ENCODE data around the gene PHLDA3.
"Not testable (repeated sequence)": the region's sequence is repeated elsewhere in the genome, so short reads cannot be mapped to it uniquely, and the experiment has no call there.

The PHLDA3 gene

DNA sequence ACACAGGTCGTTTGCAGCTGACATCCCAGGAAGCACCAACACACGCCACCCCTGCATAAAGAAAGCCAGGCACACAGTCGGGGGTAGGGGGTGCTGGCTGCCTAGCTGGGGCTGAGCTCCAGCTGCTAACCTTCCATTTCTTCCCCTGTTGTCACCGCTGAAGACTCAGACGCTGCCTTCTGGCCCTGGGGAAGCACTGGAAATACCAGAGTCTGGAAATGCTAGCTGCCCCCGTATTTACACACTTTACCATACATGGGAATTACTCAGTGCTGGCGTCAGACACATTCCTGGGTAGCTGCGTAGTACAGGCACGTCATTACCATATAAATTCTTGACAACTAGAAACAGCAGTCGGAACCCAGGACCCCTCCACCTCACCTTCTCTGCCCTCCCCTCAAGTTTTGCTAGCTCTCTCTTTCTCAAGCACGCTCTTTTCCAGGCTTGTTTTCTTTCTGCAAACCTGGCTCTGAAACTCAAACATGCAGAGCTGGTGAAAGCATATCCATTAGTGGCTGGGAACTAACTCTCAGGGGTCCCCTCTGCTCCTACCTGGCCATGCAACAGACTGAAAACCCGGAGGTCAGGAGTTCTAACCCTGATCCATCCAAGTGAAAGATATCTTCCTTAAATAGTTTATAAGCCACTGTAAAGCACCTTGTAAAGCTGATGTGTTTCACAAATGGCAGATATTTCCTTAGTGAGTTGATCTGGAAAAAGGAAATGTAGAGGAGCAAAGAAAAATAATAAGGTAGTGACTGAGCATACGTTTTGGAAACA, 34.6 kb upstream of the PHLDA3 start:
- no peak for DNase-seq

DNA sequence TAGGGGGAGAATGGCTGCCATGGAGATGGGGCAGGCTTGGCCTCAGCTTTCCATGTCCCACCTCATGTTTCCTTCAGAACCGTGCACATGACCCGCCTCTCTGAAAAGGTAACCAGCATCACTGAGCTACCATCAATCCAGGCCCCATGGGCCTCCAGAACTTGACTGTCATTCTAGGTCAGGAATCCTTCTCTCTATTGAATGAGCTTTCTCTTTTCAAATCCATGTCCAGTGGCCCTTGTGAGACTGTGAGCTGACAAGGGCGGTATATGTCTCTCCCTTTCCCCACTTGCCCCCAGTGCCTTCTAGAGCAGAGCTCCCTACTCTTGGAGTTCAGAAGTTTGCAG, 33.5 kb upstream of the PHLDA3 start:
- no peak for DNase-seq

DNA sequence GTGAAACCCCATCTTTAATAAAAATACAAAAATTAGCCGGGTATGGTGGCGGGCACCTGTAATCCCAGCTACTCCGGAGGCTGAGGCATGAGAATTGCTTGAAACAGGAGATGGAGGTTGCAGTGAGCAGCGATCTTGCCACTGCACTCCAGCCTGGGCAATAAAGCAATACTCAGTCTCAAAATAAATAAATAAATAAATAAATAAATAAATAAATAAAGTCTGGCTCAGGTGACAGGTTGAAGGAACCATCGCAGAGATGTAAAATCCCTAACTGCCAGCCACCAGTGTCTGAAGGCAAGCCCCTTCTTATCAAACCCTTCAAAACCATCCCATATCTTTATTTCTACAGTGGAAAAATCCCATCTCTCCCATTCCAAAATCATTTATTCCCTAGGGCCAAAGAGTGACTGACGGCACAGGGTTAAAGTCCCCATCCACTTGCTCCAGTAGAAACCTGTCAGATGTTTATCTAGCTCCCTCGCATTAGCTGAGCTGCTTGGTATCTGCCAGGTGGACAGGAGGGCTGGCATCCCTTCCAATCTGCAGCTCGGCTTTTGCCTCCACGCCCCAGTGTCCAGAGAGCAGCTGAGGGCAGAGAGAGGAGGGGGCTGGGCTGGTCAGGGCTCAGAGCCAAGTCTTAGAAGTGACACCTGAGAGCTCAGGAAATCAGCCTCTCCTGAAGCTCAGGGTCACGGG, 33.0 kb upstream of the PHLDA3 start:
- DNase-seq = no peak

DNA sequence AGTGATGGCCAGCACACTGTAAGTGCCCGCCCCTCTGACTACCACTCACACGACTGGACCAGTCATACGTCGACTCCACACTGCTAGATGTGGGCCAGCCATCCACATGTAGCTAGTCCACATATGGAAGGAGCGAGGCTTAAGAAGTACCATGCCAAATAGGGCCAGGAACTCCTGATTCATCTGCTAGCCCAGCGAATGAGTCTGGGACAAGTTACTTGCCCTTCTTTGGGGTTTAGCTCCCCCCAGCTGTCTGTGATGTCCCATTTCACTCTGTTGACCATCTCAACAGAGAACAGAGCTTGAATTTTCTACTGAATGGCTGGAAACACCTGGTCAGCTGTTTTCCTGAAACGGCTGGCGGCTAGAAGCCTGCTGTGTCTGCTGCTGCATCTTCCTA, 32.2 kb upstream of the PHLDA3 start:
- DNase-seq = no peak

DNA sequence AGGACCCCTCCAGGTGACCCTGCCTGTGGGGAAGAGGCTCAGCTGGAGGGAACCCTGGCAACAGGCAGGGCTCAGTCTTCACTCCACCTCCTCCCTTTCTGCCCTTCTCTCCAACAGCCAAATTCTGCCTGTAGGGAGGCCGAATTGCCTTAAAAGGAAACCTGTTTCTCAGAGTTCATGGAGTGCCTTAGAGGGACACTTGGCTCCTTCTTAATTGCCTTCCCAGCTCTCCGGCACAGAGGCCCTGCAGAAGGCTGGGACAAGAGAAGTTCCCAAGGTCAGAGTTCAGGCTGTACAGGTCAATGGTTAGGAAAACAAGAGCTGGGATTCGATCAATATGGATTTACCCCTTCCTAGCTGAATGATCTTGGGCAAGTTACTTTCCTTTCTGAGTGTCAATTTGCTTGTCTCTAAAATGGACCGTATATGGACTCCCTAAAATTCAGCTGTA, 31.7 kb upstream of the PHLDA3 start:
- no peak for DNase-seq

DNA sequence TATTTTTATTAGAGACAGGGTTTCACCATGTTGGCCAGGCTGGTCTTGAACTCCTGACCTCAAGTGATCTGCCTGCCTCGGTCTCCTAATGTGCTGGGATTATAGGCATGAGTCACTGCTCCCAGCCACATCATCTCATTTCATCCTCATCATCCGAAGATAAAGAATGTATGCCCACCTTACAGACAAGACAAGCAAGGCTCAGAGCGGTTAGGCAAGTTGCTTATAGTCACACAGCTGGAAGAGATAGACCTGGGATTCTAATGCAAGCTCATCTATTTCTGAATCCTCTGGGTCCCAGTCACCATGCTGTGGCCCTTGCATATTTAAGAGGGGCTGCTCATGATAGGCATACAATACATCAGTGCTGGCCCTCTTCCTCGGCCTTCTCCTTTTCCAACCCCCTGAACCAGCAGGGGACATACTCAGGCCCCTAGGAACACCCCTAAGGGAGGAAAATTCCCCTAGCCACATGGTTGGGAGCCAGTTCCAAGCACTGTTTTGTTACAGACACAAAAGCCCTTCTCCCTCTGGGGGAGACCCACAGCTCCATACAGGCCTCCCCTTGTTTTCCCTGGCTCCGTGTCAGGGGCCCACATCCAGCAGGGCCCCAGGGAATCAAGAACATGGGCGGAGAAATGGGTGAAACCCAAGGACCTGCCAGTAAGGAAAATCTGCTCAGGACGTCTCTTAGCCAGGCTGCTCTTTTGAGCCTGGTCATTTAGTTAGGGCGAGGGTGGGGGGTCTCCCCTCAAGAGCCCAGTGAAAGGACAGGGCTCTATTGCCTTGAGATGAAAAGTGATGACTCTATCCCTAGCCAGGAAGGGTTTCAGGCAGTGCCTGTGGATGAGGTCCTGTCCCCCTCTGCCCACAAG, 31.0 kb upstream of the PHLDA3 start:
- DNase-seq = no peak

DNA sequence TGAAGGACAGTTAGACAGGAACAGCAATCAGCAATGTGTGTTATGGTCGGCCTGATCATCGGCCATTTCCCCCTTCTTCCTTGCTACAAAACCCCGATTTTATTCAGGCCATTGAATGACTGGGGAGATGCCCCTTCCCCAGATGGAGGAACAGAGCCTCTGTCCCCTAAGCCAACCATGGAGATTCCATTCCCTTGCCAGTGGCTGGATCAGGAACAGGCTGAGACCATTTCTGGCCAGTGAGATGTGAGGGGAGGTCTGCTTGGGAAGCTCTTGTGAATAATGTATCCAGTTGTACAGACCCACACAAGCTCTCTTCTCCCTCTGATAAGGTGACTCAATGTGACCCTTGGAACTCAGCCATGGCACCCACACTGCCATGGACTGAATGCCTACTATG, 30.2 kb upstream of the PHLDA3 start:
- no peak for DNase-seq

DNA sequence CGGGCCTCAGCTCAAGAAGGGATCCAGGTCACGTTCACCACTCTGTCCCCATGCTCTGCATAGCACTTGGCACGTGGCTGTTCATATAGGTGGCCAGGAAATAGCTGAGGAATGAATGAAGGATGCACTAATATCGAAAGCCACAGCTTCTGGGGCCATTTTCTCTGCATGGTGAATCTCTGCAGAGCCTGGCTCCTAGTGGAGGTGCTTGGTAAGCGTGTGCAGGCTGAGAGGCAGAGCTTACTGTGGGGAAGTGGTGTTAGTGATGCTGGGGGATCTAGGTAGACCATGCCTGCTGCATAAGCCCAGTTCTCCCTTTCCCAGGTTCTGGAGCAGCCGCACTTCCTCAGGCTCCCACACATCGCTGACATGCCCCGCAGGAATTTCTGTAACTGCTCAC, 29.6 kb upstream of the PHLDA3 start:
- no peak for DNase-seq

DNA sequence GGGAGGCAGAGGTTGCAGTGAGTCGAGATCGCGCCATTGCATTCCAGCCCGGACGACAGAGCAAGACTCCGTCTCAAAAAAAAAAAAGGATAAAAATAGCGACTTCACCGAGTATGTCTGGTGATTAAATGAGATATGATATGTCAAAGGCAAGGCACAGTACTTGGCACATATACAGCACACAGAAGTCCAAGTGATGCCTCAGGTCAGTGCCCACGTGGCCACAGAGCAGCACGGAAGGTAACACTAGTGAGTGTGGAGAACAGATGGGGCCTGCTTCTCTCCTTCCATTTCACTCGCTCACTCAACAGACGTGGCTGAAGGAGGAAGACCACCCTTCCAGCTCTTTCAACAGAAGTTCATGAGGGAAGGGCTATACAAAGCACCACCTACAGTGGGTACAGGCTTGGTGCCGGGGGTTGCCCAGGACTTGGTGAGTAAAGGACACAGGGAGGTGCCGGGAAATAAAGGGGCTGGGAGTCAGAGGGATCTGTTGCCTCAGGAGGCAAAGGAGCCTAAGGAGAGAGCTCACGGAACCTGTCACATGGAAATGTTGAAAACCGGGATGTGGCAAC, 29.0 kb upstream of the PHLDA3 start:
- DNase-seq = no peak

DNA sequence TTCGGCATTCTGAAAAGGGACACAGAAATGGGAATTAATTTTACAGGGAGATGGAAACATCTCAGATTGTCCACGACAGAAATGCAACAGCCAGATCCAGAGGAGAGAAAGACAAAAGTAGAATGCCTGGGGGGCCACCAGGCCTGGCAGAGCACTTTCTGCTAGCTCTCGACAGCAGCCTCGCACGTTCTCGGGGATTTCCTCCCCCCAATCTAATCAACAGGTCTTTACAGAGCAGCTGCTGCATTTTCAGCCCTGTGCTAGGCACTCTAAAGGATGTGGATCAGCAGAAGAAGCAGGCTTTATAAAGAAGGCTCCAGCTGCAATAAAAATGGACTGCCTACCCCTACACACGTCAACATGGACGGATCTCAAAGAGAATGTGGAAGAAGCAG, 27.3 kb upstream of the PHLDA3 start:
- DNase-seq = no peak

DNA sequence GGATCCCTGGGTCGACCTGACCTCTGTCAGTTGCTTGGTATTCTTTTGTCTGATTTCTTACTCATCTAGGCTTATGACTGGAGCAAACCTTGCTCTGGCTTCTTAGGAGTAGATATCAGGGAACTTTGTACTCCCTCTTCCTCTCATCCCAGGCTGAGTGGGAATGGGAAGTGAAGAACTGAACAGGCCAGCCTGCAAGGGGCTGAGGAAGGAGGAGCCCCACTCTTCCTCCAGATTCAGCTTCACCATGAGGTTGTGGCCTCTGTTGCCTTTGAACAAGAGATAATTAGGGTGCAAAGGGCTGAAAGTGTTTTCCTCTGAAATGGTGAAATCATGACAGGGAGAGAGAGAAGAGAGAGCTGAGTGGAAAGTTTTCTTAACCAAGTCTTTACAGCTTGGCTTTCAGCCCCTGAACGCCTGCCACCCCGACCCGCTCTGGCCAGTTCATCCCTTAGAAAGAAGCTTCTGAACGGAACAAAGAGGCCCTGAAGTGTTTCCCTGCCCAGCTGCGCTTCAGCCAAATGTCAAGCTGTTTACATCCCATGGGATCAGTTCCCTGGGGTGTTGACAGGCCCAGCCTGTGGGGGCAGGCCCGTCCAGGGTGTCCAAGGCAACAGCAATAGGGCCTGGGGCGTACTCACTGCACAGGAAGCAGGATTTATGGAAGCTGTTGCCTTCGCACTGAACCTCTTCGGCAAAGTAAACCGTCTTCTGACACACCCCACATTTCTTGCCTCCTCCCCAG, 26.7 kb upstream of the PHLDA3 start:
- DNase-seq = no peak

DNA sequence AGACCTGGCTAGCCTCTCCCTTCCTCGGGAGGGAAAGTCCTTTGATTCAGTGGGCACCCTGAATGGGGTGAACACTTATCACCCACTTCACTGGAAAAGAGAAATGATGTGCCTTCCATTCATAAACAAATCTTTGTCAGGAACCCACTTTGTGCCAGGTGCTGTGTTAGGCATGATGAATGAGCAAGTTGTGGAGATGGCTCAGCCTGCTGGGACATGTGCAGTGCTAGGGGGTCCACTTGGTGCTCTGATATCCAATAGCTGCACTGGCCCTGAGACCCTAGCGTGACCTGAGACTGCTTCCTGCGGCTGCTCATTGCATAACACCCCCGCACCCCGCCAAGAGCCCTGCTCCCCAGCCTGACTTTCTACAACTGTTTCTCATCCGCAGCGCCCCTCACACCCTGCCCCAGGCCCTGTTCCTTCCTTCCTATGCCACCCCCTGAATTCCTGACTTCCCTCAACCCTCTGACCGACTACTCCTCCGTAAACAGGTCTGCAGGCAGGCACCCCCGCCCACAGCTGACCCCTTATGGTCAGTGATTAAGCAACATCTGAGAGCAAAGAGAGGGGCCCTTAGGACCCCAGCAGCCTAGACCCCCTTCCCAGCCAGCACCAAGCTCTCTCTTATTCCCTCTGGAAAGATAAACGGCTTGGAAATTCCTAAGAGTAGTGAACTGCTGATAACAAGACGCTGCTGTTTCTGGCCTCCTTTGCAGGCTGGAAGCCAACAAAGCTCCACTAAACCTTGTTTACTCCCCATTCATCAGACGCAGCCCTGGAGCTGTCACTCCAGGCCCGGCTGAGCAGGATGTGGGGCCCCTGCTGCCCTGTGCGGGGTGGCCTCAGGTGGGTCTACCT, 25.0 kb upstream of the PHLDA3 start:
- DNase-seq = no peak

DNA sequence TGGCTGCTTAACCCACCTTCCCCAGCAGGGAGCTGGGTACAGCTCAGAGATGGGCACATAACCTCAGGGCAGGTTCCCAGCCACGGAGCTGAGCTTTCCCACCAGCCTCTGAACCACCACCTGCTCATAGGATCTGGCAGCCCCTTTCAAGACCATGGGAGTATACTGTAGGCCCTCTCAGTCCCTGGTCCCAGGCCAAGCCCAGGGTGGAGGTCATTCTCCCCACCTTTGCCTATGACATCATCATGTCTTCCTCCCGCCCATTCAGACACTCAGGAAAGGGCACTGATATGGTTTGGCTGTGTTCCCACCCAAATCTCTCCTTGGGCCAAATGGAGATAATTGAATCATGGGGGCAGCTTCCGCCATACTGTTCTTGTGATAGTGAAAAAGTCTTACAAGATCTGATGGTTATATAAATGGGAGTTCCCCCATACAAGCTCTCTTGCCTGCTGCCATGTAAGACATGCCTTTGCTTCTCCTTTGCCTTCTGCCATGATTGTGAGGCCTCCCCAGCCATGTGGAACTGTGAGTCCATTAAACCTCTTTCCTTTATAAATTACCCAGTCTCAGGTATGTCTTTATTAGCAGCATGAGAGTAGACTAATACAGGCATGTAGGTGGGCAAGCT, 24.2 kb upstream of the PHLDA3 start:
- DNase-seq = not testable (repeated sequence)

DNA sequence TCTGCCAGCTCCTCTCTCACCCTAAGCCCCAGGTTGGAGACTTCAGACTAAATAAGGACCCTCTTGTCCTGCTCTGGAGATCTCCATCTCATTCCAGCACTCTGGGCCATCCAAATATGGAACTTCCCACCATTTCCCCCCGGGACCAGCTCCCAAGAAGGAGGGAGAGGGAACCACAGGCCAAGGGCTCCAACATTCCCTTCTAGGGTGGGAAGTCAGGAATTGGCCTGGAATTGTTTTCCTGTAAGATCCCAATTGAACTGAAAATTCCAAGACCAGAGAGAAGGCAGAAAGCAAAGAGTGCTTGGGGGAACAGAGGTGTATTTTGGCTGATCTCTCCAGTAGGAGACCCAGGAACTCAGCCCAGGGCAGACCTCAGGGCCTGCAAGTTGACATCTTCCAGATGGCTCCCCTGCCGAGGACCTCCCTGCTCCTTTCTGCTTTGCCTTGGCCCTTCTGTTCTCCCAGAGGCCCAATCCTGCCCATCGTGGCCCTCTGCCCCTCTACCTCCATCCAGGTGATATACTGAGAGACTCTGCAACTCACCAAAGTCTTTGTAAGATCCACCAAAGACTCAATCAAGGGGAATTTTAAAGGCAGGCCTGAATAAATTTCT, 23.0 kb upstream of the PHLDA3 start:
- DNase-seq = no peak

DNA sequence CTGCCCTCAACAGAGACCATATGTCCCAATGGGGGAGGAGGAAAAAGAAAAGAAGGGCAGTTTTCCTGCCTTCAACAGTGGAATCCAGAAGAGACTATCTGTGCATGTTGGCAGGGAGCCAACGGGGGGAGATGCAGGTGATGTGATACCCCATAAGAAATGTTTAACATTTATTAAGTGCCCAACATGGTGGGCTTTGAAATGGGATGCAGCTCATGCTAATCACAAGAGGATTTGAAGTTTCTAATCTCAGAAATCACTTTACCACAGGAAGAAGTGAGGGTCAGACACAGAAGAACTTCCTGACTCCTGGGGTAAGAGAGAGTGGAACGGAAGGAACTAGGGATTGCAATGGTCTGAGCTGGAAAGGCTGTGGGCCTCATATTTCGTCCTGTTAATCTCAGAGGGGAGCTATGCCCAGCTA, 21.7 kb upstream of the PHLDA3 start:
- no peak for DNase-seq

DNA sequence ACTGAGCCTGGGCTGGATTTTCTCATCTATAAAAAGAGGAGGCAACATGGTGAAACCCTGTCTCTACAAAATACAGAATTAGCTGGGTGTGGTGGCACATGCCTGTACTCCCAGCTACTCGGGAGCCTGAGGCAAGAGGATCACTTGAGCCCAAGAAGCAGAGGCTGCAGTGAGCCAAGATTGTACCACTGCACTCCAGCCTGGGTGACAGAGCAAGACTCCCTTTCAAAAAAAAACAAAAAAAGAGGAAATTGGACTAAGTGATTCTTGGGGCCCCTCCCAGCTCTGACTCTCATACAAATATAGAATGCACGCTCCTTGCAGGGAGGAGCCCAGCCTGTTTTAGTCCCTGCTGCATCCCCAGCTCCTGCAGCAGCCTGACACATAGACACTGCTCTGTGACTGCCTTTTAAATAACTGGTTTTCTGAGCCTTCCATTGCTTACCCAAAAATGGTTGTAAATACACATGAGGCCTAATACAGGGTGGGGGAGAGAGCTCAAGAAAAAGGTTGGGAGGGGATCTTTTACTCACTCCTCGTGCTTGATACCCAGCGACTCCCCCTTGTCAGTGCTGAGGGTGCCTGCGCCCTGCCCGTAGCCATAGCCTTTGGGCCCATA, 20.8 kb upstream of the PHLDA3 start:
- DNase-seq = peak; percentile 43 to 66

DNA sequence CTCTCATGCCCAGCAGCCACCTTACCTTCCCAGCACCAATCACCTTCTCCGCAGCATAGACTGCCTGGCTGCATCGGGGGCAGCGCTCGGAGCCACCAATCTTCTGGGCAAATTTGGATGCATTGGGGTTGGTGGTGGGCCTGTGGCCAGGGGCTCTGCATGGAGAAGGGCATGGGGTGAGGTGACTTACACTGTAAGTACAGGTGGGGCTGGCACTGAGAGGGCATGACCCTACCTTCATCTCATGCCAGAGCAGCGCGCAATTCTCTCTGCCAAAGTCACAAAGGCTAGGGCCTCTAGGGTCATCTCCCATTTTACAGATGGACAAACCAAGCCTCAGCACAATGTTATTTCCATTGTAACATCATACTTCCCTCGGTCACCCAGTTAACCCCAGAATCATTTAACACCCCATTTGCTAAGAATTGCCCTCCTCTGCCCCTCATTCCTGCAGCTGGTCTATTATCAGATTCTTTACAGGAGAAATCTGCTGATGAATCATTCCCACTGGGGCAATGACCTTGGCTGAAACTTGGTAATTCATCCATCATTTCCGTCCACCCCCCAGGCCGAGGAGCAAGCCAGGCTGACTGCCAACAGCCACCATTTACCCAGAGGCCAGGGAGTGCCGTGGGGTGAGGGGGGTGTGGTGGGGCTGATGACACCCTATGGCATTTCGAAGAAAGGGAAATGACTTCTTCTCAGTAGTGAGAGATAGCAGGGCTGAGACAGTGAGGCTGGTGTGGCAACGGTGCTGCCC, 20.0 kb upstream of the PHLDA3 start:
- peak; percentile 74 to 80 for DNase-seq

DNA sequence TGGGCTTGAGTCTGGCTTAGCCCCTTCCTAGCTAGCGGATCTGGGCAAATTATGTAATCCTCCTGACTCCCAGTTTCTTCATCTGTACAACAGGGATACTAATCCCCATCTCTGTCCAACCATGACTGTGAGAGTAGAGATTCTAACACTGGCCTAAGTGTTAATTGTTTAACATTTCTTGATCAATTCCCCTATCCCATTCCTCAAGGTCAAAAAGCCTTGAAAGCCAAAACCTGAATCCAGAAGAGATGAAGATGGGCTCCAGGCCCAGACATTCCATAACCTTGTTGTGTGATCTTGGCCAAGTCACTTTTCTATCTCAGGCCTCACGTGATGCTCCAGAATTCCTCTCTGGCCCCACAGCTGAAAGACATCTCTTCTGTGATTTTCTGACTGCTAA, 18.8 kb upstream of the PHLDA3 start:
- DNase-seq = no peak

DNA sequence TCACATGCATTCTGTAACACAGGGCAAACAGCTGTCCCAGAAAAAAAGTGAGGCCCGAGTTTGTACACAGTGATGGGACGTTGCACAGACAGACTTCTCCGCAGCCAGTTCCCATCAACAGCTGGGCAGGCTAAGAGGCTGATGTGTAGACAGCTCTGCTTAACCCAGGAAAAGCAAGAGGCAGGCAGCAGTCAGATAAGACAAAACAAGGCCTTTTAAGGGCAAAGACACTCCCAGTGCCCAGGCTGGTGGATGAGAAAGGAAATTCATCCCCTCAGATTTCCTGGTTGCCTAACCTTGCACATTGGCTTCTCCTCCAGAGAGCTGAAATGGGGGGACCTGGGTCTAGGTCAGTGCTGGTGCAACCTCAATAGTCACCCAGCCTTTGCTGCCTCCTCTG, 17.2 kb upstream of the PHLDA3 start:
- DNase-seq = no peak
